HG02973 (cell line): ENCODE data around the gene UBQLN3.

Experiments used
- ATAC-seq: cut with Tn5 transposase; IDR thresholded peaks from one replicate; pipeline ENCODE4 v1.9.1; 2021; ENCODE audit warnings: moderate library complexity; ENCODE audit not compliant: unreplicated experiment

Gene UBQLN3

DNA sequence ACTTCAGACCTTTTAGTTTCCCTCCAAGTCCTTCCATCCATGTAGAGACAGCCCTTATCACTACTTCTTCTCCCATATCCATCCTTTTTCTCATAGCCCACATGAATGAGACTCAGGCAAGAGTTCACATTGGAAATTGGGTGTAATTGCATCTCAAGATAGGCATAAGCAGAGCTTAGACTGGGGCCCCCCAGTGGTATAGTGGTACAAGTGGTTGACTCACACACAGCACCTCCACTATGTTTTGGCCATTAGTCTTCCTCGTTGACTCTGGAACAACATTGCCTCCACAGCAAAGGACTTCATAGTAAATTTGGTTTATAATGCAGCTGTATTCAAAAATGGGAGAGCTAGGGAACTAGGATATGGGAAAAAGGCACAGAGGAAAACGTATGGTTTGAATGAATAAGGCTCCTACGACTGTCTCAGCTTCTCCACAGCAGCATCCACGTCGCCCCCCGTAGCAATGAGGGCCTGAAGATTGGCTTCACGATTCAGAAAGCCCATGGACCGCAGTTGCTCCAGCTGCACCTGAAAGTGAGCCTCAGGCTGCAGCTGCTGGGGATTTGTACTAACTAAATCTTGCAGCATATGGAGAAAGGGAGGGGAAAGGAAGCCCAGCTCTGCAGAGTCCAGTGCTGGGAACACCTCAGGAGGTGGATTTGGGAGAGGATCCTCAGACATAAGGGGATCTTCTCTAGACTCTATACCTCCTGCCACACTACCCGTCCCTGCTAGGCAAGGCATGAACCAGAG lies 2.4 kb downstream of the UBQLN3 start:
- no peak for ATAC-seq

DNA sequence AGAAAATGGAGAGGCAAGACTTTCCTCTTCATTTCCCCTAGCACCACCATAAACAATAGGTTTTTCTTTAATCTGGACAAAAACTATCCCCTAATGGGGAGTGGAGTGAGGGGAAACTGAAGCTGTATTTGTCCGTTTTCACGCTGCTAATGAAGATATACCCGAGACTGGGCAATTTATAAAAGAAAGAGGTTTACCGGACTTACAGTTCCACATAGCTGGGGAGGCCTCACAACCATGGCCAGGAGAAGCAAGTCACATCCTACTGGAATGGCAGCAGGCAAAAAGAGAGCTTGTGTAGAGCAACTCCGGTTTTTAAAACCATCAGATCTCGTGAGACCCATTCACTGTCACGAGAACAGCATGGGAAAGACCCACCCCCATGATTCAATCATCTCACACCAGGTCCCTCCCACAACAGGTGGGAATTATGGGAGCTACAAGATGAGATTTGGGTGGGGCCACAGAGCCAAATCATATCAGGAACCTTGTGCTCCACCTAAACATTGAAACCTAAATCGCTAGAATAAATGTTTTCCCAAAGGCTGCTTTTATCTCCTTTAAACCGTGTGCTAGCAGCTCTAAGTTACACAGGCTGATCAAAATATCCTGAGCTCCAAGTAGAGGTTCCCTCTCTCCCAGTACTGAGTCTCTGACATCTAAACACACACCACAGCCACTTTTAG lies 4.3 kb downstream of the UBQLN3 start:
- no peak for ATAC-seq

- ATAC-seq: no peak
Measured at GRCh38 chr11:5504403-5504921, 5.3 kb downstream of the UBQLN3 start.

DNA sequence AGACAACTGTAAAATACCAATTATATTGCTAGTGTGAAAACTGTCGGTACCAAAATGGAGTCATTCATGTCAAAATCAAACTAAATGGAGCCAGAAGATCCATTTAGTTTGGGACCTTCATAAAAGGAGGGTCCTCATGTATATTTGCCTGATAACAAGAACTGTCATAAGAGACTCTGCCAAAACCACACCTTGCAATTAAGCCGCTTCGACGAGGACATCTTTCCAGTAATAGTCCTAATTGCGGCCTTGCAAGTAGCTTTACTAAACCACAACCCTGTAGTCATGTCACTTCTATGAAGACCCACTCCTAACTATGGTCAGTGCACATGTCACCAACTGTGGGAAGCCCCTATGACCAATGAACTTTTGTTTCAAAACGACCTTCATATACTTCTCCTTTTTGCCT lies 9.4 kb downstream of the UBQLN3 start:
- ATAC-seq: no peak

DNA sequence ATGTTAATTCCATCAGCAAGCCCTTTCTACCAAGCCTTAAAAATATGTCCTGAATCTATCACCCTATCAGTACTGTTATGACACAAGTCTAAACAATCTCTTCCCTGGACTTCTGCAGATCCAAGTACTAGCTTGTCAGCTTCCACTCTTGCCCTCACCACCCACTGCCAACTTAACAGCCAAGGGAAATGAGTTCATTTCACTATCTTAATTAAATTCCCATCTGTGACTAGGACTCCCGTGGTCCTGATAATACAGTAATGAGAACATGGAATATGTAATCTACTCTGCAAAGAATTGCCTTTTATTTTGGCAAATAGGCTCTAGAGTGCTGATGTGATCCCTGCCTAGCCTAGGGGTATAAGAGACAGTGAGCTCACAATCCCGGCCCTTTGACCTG lies 10.1 kb downstream of the UBQLN3 start:
- no peak for ATAC-seq

DNA sequence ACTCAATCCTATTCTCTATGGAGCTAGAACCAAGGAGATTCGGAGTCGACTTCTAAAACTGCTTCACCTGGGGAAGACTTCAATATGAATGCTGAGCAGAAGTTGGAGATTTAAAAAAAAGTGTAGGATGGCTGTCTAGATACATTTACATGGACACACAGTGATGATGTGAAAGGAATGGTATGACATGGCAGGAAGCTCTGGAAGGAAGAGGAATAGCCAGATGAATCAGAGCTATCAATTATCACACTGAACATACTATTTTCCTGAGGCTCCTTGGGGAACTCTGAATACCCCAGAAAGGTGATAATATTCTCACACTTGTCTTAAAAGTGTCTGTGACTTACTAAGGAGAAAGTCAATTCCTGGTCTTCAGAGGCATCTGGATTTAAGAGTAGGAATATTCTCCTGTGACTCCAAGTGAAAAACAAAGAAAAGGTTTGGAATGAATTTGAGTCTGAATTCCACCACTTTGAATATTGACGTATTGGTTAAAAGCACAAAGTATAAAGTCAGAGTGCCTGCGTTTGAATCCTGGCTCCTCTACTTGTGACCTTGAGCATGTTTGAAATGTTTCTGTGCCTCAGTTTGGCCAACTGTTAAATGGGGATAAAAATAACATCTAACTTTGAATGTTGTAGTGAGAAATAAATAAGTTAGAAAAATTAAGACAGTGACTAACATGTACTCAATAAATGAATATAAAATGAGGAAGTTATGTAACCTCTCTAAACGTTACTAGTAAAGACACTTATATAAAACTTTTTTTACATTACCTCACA lies 20.0 kb downstream of the UBQLN3 start:
- ATAC-seq: no peak

DNA sequence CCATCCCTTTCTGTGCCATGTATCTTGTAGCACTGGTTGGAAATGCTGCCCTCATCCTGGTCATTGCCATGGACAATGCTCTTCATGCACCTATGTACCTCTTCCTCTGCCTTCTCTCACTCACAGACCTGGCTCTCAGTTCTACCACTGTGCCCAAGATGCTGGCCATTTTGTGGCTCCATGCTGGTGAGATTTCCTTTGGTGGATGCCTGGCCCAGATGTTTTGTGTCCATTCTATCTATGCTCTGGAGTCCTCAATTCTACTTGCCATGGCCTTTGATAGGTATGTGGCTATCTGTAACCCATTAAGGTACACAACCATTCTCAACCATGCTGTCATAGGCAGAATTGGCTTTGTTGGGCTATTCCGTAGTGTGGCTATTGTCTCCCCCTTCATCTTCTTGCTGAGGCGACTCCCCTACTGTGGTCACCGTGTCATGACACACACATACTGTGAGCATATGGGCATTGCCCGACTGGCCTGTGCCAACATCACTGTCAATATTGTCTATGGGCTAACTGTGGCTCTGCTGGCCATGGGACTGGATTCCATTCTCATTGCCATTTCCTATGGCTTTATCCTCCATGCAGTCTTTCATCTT lies 20.9 kb downstream of the UBQLN3 start:
- ATAC-seq: no peak

DNA sequence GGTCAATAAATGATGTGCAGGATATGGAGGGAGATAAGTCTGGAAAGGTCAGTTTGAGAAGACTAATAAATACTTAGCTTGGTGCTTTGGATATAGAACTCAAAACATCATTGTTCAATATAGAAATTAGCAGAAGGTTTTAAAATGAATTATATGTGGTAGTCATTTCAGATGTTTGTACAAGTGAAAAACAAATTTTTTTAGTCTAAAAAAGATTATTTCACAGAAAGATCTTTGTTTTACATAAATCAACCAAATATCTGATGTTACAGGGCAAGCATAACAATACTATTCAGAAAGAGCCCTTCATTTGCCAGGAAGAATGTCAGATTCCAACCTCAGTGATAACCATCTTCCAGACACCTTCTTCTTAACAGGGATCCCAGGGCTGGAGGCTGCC lies 21.4 kb downstream of the UBQLN3 start, which contains the start of gene OR52D1:
OR52D1 (plus strand) TSS at position 301 of the 400 bp plus-strand sequence; CDS start at position 323, 22 bp downstream.
- ATAC-seq: no peak

- ATAC-seq: no peak
Measured at GRCh38 chr11:5486421-5486820, 23.3 kb downstream of the UBQLN3 start.

- ATAC-seq: no peak
Measured at GRCh38 chr11:5486003-5486402, 23.8 kb downstream of the UBQLN3 start.

DNA sequence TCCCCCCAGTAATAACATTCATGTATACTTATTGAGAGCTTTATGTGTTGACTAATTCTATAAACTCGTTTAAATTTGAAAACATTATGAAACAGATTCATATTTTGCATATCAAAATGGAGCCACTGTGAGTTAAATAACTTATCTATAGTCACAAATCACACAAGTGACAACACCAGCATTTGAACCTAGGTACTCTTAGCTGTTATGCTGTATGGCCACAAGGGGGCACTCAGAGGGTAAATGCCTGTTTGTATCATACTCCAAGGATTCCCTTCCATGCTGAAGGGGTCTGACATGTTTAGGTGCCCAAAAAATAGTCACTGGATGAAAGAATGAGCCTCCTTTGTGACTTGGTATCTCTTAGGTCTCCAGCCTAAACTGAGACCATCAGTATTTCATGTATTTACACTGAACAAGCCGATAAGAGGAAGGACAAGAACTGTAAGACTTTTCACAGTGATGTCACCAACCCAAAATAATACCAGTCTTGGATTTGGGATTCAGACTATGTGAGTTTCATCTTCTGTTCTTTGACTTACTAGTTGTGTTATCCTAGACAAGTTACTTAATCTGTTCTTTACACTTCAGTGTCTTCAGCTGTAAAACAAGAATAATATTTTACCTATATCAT lies 33.5 kb downstream of the UBQLN3 start:
- peak; percentile 78 for ATAC-seq

DNA sequence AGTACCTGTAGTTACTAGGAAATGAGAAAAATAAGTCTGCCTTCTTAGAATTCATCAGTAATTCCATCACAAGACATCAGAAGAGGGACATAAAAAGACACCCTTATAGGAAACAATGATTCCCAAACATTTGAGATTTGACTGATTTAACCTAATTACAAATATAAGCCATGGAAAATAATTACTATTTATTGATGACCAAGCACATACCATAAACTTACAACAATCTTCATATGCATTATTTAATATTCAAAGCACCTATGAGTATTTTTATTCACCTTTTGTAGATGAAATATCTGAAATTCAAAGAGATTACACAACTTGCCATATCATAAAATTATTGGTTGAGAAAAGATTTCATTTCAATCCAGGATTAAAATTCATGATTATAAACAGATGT lies 35.8 kb downstream of the UBQLN3 start:
- ATAC-seq: no peak

GRCh38 chr11:5467527-5467926 lies 42.2 kb downstream of the UBQLN3 start:
- no peak for ATAC-seq

GRCh38 chr11:5460983-5461621 lies 48.7 kb downstream of the UBQLN3 start:
- no peak for ATAC-seq
